Stomach (tissue), 9 donors: ENCODE results near the gene NT5C1A. TPM values are rescaled to one million over a fixed set of nuclear protein-coding genes. Genes with fewer than 3 reads are reported as not detected.

Experiments
- DNase-seq, 2 donors: peaks; one replicate each; pipeline versions ENCODE4 v3.0.0 to v3.0.0-alpha.2; 2013 to 2019
- H3K27ac ChIP-seq, 5 donors: fragments of 200-600 bp in 4 of 5; sonication (generic) in 4 of 5; one replicate each; pipeline ENCODE4 v1.5.1; 2013 to 2019; ENCODE audit warnings: mild to moderate bottlenecking in 1 of 5, moderate library complexity in 1 of 5
- H3K27me3 ChIP-seq, 3 donors: fragments of 200-600 bp; sonication (generic); one replicate each; pipeline ENCODE4 v1.5.1; 2017 to 2019; ENCODE audit warnings: mixed run types in 1 of 3
- H3K36me3 ChIP-seq, 4 donors: fragments of 200-600 bp; sonication (generic); 1 replicate in 3 of 4; 2 replicates in 1 of 4; pipeline ENCODE4 v1.5.1; 2016 to 2019
- H3K4me1 ChIP-seq, 4 donors: fragments of 200-600 bp; sonication (generic); one replicate each; pipeline ENCODE4 v1.5.1; 2016 to 2019
- H3K4me3 ChIP-seq, 4 donors: fragments of 200-600 bp; sonication (generic) in 3 of 4; one replicate each; pipeline ENCODE4 v1.5.1; 2016 to 2019; ENCODE audit warnings: mild to moderate bottlenecking in 1 of 4
- H3K9me3 ChIP-seq, 4 donors: fragments of 200-600 bp; sonication (generic); one replicate each; pipeline ENCODE4 v1.5.1; 2016 to 2019
- CTCF ChIP-seq, 7 experiments: fragments of 450-650 bp in 4 of 7; fragments of 200-600 bp in 3 of 7; sonication (generic) in 3 of 7; IDR thresholded peaks; one replicate each; pipeline ENCODE4 v1.5.1; 2016 to 2019; ENCODE audit warnings: antibody characterized with exemption in 7 of 7, control low read depth in 2 of 7, mild to moderate bottlenecking in 1 of 7
- EP300 ChIP-seq: sonication (generic); formaldehyde crosslinking; IDR thresholded peaks from one replicate; pipeline ENCODE4 v1.6.1; 2017; ENCODE audit warnings: antibody characterized with exemption
- POLR2A ChIP-seq, 4 donors: fragments of 450-650 bp; IDR thresholded peaks; one replicate each; pipeline ENCODE4 v1.6.1; 2016; ENCODE audit warnings: antibody characterized with exemption in 4 of 4, control low read depth in 2 of 4, mild to moderate bottlenecking in 1 of 4, moderate library complexity in 1 of 4
- POLR2AphosphoS5 ChIP-seq, 3 donors: sonication (generic); formaldehyde crosslinking; IDR thresholded peaks; one replicate each; pipeline ENCODE4 v1.6.1; 2016; ENCODE audit warnings: antibody characterized with exemption in 3 of 3
- WGBS, 5 donors: extraction: QIAGEN DNeasy Blood & Tissue Kit in 3 of 5; methylation state at CpG; one replicate each; pipeline versions ENCODE4 v1.1.5 to v1.1.7; 2013 to 2018; 5-methylcytosine and 5-hydroxymethylcytosine counted together
- intact Hi-C: fragments of 100-400 bp; cut with DNase I; formaldehyde crosslinking; loops from one replicate; pipeline ENCODE4 v1.15.1; 2023; ENCODE audit warnings: low total_unique reads
- polyA plus RNA-seq, 3 donors: library from polyadenylated mRNA; stranded (reverse); fragments of 200-250 nt; gene quantifications; one replicate each; pipeline ENCODE4 v1.2.3, GENCODE V29; 2013
- total RNA-seq, 5 donors: library from RNA; depleted of rRNA; stranded (reverse); fragments of >200 nt; gene quantifications; one replicate each; pipeline versions ENCODE4 v1.1.0 to v1.2.3, GENCODE V29; 2014 to 2016
- donor health status: healthy with polysubstance abuse.
- donor health status: Bipolar disorder and iron deficiency.
- donor health status: healthy.

The NT5C1A gene
- total and polyA plus RNA-seq, 8 donors, result 0.76 to 0.92 TPM; not detected in 6

- TF ChIP-seq POLR2AphosphoS5 (IDR thresholded peaks at IDR 0.05) (no peak), EP300 (no peak), POLR2A (IDR thresholded peaks at IDR 0.05) (no peak), CTCF (IDR thresholded peaks at IDR 0.05) (no peak)
- WGBS, 5 donors, result 52 to 72% (median 70%) methylated on average over 5 to 8 of the region's 8 CpGs
- Histone ChIP-seq H3K9me3 (no peaks in the 10 kb centered on the region), H3K4me3 (no peak overlapping the region), H3K27me3 (peaks cover 0 to 6% (median 0%) of the 10 kb centered on the region in 3 donors), H3K27ac (peak overlapping the region in 4 of 5 donors; percentile 14 to 70 (median 32)), H3K4me1 (peaks cover 0 to 22% (median 7%) of the 10 kb centered on the region in 4 donors), H3K36me3 (peaks cover 0 to 5% (median 0%) of the 10 kb centered on the region in 4 donors)
- intact Hi-C loops, result no loop called here
- no peak for DNase-seq
These were observed 46.9 kb downstream of the NT5C1A start for GRCh38 chr1:39625009-39625408.

GRCh38 chr1:39623053-39623452 is 48.9 kb downstream of the NT5C1A start:
- Histone ChIP-seq H3K36me3 (no peaks in the 10 kb centered on the region), H3K4me1 (peaks cover 0 to 22% (median 7%) of the 10 kb centered on the region in 4 donors), H3K4me3 (no peak overlapping the region), H3K27me3 (peaks cover 0 to 6% (median 0%) of the 10 kb centered on the region in 3 donors), H3K27ac (no peak overlapping the region), H3K9me3 (no peaks in the 10 kb centered on the region)
- TF ChIP-seq POLR2A (IDR thresholded peaks at IDR 0.05), result no peak
- TF ChIP-seq CTCF (IDR thresholded peaks at IDR 0.05), result no peak
- no peak for TF ChIP-seq EP300
- no peak for TF ChIP-seq POLR2AphosphoS5 (IDR thresholded peaks at IDR 0.05)
- WGBS, 5 donors, result 46 to 79% (median 72%) methylated on average over 4 to 6 of the region's 6 CpGs
- intact Hi-C loops, result no loop called here
- DNase-seq, result no peak

GRCh38 chr1:39622427-39622826 is 49.5 kb downstream of the NT5C1A start:
- no peak overlapping the region for H3K4me3 ChIP-seq
- no peak overlapping the region for H3K27ac ChIP-seq
- 89 to 99% (median 97%) methylated on average over 3 of the region's 3 CpGs for WGBS, 5 donors
- H3K9me3 ChIP-seq, result no peaks in the 10 kb centered on the region
- intact Hi-C loops, result no loop called here
- H3K27me3 ChIP-seq, result peaks cover 0 to 6% (median 0%) of the 10 kb centered on the region in 3 donors
- TF ChIP-seq POLR2AphosphoS5 (IDR thresholded peaks at IDR 0.05), result no peak
- no peak for TF ChIP-seq POLR2A (IDR thresholded peaks at IDR 0.05)
- TF ChIP-seq EP300, result no peak
- no peak for TF ChIP-seq CTCF (IDR thresholded peaks at IDR 0.05)
- DNase-seq, result no peak
- no peaks in the 10 kb centered on the region for H3K36me3 ChIP-seq
- H3K4me1 ChIP-seq, result peaks cover 0 to 22% (median 7%) of the 10 kb centered on the region in 4 donors

GRCh38 chr1:39620659-39621165 is 51.2 kb downstream of the NT5C1A start:
- H3K27me3 ChIP-seq, result no peaks in the 10 kb centered on the region
- TF ChIP-seq CTCF (IDR thresholded peaks at IDR 0.05) (no peak), POLR2AphosphoS5 (IDR thresholded peaks at IDR 0.05) (no peak), POLR2A (IDR thresholded peaks at IDR 0.05) (no peak), EP300 (no peak)

More at GRCh38 chr1:39620659-39621165, 51.2 kb downstream of the NT5C1A start:
- no peak for DNase-seq
- intact Hi-C loops, result no loop called here
- H3K36me3 ChIP-seq, result no peaks in the 10 kb centered on the region
- H3K4me3 ChIP-seq, result no peak overlapping the region
- H3K4me1 ChIP-seq, result peaks cover 0 to 13% (median 2%) of the 10 kb centered on the region in 4 donors
- H3K9me3 ChIP-seq, result no peaks in the 10 kb centered on the region
- WGBS, 5 donors, result 90 to 95% (median 93%) methylated on average over 3 of the region's 3 CpGs
- H3K27ac ChIP-seq, result no peak overlapping the region
